ENCODE data around the gene CDX1. TPM values are rescaled to one million over a fixed set of nuclear protein-coding genes. Genes with fewer than 3 reads are reported as not detected.
A peak's percentile ranks its signal among the peaks of the same experiment; 100 is the strongest.

CDX1 gene
- total RNA-seq (2014; rRNA removed; shearing (Covaris generic)) = 3.9 and 6.6 TPM in 2 replicates

- DNase-seq (ENCODE audit: low spot score) = no peak
These were observed at the start of gene CDX1 for GRCh38 chr5:150166650-150167511. TSS of gene CDX1 (plus strand) at chr5:150166778. CDS start at chr5:150166877, 99 bp downstream.

GRCh38 chr5:150117945-150118560, 48.5 kb upstream of the CDX1 start:
- no peak for DNase-seq (ENCODE audit: low spot score)

- no peak for DNase-seq (ENCODE audit: low spot score)
These were observed 47.9 kb upstream of the CDX1 start for GRCh38 chr5:150118561-150119229.

GRCh38 chr5:150119421-150120061, 47.0 kb upstream of the CDX1 start:
- DNase-seq (ENCODE audit: low spot score) = no peak

GRCh38 chr5:150120062-150120441, 46.5 kb upstream of the CDX1 start:
- DNase-seq (ENCODE audit: low spot score) = no peak

- no peak for DNase-seq (ENCODE audit: low spot score)
These were observed 45.7 kb upstream of the CDX1 start for GRCh38 chr5:150120617-150121447.

- no peak for DNase-seq (ENCODE audit: low spot score)
These were observed 45.0 kb upstream of the CDX1 start for GRCh38 chr5:150121448-150122157.

- DNase-seq (ENCODE audit: low spot score) = peak; percentile 66
These were observed 44.4 kb upstream of the CDX1 start for GRCh38 chr5:150122158-150122510.

GRCh38 chr5:150122536-150123481, 43.8 kb upstream of the CDX1 start:
- DNase-seq (ENCODE audit: low spot score) = no peak

GRCh38 chr5:150123542-150123941, 43.0 kb upstream of the CDX1 start:
- DNase-seq (ENCODE audit: low spot score) = no peak

- DNase-seq (ENCODE audit: low spot score) = no peak
These were observed 42.4 kb upstream of the CDX1 start for GRCh38 chr5:150124111-150124557.

- no peak for DNase-seq (ENCODE audit: low spot score)
These were observed 42.0 kb upstream of the CDX1 start for GRCh38 chr5:150124596-150124995.

- DNase-seq (ENCODE audit: low spot score) = no peak
These were observed 41.2 kb upstream of the CDX1 start for GRCh38 chr5:150125334-150125733.

GRCh38 chr5:150126199-150126920, 40.2 kb upstream of the CDX1 start:
- no peak for DNase-seq (ENCODE audit: low spot score)

- DNase-seq (ENCODE audit: low spot score) = no peak
These were observed 39.7 kb upstream of the CDX1 start for GRCh38 chr5:150126921-150127265.

- no peak for DNase-seq (ENCODE audit: low spot score)
These were observed 37.1 kb upstream of the CDX1 start for GRCh38 chr5:150129454-150129812.

- peak; percentile 76 for DNase-seq (ENCODE audit: low spot score)
These were observed 36.6 kb upstream of the CDX1 start for GRCh38 chr5:150129813-150130492.

- no peak for DNase-seq (ENCODE audit: low spot score)
These were observed 36.1 kb upstream of the CDX1 start for GRCh38 chr5:150130493-150130922.

Measured in HT-29 (cell line).